Measurements from ENCODE around the gene CDK18.

CDK18 gene

GRCh38 chr1:205505076-205505729, 734 bp downstream of the CDK18 start:
- DNase-seq (ENCODE audit: low read depth): no peak

- DNase-seq (ENCODE audit: low read depth): no peak
Observed at GRCh38 chr1:205505791-205506190, 1.3 kb downstream of the CDK18 start.

DNA sequence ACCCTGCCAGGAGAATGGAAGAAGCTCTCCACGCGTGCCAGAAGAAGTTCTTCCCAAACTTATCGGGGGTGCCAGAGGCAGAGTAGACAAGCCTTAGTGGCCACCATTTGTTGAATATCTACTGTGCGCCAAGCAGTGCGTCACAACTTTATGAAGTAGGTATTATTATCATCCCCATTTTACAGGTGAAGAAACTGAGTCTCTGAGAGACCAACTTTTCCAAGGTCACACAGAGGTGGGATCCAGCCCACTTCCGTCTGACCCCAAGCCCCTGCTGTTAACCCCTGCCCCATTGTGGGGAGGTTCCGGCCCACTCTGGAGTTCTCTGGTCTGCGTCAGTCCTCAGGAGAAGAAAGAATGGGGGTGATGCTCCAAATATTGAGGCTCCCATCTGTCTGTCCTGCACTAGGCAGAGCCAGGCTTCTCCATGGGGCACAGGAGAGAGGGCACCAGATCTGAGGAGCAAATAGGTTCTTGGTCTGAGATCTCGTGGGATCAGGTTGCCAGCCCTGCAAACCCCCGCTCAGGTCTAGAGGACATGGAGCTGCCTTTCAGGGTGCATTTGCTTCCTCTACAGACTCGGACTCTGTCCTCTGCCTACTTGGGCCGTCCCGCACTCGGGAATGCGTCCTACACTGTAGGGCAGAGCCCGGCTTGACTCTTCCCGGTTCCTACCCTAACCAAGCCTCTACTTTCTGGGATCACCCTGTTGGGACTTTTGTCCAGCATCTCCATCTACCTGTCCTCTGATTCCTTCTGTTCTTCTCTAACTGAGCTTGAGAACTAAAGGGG, 2.1 kb downstream of the CDK18 start:
- DNase-seq (ENCODE audit: low read depth): no peak

DNA sequence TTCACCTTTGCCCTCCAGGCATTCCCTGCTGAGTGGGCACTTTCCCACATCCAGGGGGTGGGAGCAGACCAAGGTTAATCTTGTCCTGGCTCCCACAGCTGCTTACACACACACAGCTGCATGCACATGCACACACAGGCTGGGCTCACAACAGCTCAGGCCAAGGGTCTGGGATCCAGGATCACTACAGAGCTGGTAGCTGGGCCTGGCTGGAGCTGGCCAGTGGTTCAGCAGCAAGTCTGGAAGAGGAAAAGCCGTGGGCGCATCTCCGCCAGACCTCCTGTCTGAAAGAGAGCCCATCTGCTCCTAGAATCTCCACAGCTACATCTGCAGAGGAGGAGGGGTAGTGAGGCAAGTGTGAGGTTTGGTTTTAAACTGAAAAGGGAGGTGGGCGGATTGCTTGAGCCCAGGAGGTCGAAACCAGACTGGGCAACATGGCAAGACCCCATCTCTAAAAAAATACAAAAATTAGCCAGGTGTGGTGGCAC, 3.8 kb downstream of the CDK18 start:
- no peak for DNase-seq (ENCODE audit: low read depth)

DNA sequence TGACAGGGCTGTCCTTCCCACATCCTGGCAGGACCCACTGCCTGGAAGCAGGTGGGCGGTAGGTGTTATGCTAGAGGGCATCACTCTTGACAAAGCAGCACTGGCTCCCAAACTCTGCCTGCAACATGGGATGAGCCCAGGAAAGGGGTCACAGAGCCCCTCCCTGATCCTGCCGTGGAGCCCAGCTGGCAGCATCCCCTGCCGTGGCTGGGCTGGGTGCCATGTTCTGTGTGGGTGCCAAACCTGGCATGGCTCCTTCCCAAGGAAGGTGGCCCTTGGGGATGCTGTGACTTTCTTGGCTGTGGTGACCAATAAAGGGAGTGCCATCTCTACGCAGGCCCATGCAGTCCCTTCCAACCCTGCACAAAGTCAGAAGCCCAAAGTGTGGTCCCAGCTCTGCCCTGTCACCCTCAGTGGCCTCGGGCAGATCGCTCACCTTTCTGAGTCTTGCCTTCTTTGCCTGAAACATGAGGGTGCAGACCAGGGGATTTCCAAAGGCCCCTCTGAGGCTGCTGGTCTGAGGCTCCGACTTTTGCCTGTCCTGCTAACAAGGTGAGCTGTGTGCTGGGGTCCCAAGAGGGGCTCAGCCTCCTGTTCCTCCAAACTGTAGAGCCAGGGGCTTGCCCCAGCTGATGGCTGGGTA, 6.0 kb downstream of the CDK18 start:
- no peak for DNase-seq (ENCODE audit: low read depth)

DNA sequence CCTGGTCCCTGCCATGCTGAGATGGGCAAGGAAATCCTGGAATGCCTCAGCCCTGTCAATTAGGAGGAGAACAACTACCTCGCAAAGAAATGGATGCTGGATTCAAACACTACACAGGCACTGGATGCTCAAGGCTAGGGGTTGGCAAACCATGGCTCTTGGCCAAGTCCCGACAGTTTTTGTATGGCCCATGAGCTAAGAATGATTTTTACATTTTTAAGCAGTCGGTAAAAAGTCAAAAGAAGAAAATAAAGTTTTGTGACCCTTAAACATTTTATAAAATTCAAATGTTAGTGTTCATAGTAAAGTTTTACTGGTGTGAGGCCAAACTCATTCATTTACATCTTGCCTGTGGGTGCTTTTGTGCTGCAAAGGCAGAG, 6.5 kb downstream of the CDK18 start:
- no peak for DNase-seq (ENCODE audit: low read depth)

- DNase-seq (ENCODE audit: low read depth): no peak
Observed at GRCh38 chr1:205512059-205513045, 7.9 kb downstream of the CDK18 start.

GRCh38 chr1:205513774-205514173, 9.3 kb downstream of the CDK18 start:
- DNase-seq (ENCODE audit: low read depth): no peak

- no peak for DNase-seq (ENCODE audit: low read depth)
Observed at GRCh38 chr1:205514211-205515142, 10.0 kb downstream of the CDK18 start.

DNA sequence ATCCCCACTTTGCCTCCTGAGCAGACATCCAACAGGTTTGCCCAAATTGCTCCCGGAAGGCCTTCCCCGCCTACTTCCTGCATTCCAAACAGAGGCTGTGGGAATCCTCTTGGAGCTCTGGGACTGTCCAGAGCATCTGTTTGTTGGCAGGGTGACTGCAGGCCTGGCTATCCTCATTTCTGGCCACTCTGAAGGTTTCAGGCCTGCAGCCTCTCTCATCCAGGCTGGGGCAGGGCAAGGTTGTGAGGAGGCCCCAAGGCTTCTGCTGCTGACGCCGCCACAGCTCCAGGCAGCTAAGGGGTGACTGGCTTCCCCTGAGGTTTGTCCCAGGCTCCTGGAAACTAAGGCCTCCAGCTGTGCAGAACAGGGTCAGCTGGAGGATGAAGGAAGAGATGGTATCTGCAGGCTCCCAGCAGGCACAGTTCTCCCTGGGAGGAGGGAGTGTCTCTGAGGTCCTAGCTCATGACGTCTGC, 11.3 kb downstream of the CDK18 start:
- DNase-seq (ENCODE audit: low read depth): no peak

DNA sequence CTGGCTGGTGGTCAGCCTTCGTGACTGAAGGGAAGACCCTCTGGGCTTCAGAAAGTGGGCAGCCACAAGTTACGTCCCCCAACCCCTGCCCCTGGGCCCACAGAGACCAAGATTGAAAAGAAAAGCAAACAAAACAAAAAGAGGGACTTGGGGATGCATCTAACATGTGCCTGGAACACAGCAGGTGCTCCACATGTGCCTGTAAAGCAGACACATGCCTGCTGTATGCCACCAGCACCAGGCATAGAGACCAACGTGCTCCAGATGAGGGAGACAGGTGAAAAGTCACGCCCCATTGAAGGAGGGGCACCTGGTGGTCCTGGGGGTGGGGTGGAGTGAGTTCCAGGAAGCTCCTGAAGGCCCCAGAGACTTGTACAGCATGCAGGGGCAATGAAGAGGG, 11.9 kb downstream of the CDK18 start:
- no peak for DNase-seq (ENCODE audit: low read depth)

DNA sequence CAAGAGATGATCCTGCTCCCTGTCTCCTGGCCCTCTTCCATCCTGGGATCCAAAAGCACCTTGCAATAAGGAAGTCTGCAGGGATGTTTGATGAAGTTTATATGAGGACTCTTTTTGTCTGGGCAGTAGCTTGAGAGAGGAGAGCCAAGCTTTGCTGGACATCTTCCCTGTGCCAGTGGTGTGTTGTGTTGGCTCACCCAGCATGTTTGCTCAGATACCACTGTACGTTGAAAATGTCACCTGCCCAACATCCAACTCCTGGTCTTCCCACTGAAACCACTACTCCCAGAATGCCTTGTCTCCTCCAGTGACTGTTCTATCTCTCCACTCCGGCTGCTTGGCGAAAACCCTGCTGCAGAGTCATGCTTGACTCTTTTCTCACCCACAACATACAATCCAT, 12.8 kb downstream of the CDK18 start:
- no peak for DNase-seq (ENCODE audit: low read depth)

DNA sequence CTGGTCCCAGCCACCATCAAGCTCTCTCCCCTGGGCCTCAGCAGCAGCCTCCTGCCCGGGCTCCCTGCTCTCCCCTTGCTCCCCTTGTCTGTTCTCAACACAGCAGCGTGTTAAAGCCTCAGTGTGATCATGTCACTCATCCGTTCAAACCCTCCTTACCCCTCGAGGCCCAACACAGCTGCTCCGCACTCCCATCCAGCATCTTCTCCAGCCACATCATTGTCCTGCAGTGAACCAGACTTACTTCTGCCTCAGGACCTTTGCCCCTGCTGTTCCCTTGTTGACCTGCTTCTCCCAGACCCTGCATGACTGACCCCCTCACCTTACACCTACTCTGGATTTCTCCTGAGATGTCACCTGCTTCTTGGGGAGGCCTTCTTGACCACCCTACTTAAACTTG, 13.3 kb downstream of the CDK18 start:
- DNase-seq (ENCODE audit: low read depth): no peak

DNA sequence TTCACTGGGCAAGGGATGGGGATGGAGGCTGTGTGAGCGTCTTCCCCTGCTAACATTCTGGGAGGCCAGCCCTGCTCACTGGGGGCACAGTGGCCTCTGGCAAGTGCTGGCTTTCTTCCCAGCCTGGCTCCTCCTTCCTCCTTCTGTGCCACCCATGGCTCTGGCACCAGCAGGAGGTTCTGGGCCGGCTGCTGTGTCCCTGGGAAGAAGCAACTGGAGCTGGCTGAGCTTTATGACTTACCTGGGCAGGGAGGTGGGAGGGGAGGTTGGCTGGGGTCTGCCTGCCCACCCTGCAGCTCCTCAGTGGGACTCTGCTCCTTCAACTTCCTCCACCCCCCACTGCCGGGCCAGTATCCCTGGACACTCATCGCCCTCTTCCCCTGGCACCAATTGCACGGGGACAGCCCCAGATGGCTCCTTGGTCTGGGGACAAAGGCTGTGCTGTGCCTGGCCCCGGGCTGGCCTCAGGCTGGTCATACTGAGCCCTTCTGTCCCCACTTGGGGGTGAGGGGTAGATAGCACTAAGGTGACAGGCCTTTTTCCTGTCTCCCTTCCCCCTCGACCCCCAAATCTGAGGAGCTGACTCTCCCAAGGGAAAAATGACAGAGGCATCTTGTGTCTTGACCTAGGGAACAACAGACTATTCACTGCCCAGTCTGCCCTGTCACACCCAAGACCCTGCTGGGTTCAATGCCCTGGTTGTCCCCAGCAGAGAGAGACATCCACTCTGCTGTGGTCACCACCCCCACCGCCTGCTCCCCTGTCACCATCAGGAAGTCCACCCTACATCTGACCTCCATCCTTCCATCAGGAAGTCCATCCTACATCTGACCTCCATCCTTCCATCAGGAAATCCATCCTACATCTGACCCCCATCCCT, 14.4 kb downstream of the CDK18 start:
- no peak for DNase-seq (ENCODE audit: low read depth)

- no peak for DNase-seq (ENCODE audit: low read depth)
Observed at GRCh38 chr1:205519541-205520131, 15.2 kb downstream of the CDK18 start.

DNA sequence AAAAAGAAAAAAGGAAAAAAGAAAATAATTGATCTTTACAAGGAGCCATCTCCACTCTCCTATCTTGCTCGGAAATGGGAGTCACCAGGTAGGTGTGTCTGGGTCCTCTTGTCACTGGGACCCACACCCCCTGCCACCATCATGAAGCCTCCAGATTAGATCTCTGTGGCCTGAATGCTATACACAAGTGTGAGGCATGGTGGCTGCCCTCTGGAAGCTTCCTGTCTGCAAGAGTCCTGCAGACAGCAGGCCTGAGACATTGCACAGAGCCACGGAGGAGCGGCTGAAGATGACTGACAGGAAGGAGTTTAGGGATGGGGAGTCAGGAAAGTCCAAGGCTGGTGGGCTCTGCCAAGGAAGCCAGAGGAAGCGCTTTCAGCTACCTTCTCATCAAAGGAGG, 16.2 kb downstream of the CDK18 start:
- DNase-seq (ENCODE audit: low read depth): no peak

- DNase-seq (ENCODE audit: low read depth): no peak
Observed at GRCh38 chr1:205521686-205522085, 17.2 kb downstream of the CDK18 start.

- no peak for DNase-seq (ENCODE audit: low read depth)
Observed at GRCh38 chr1:205522692-205523091, 18.2 kb downstream of the CDK18 start.

DNA sequence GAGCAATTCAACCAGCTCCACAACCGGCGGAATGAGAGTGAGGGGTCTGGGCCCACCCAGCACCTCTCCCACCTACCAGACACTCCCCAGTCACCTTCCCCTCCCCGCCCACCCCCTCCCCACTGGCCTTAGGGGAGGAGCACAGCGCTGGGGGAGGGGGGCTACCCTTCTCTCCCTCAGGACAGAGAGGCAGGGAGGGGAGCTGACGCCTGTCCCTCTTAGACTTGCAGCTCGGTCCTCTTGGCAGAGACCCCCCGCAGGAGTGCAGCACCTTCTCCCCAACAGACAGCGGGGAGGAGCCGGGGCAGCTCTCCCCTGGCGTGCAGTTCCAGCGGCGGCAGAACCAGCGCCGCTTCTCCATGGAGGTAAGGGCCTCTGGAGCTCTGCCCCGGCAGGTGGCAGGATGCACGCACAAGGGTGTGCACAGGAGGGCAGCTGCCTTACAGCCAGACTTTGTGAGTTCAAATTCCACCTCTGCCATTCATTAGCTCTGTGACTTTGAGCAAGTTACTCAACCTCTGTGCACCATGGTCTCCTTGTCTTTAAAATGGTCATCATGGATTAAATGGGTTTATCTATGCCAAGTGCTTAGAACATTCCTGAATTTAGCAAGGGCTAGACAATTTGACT, 18.9 kb downstream of the CDK18 start:
- DNase-seq (ENCODE audit: low read depth): no peak
